GM12878 (cell line): ENCODE results near the gene SCAP. TPM values are rescaled to one million over a fixed set of nuclear protein-coding genes. Genes with fewer than 3 reads are reported as not detected.

Experiments used
- ATAC-seq: fragments of 200-7000 bp; cut with Tn5 transposase; 3 replicates; pipeline ENCODE4 v1.9.1; 2020; ENCODE audit warnings: mild to moderate bottlenecking, moderate library complexity
- BruUV-seq: library from RNA; stranded (reverse); fragments of 400-500 nt; replicated peaks from 2 replicates; lab custom pipeline; 2021; lab: Mats Ljungman, UMichigan
- CTCF ChIA-PET: fragments of 300-600 bp; sonication (Branson Sonifier 250); formaldehyde crosslinking; extraction: SDS; loops from one replicate; lab custom pipeline; 2021; ENCODE audit warnings: inconsistent platforms; lab: Yijun Ruan, JAX
- POLR2A ChIA-PET: fragments of 350-600 bp; formaldehyde crosslinking; extraction: SDS; loops from one replicate; lab custom pipeline; 2021; ENCODE audit warnings: inconsistent platforms; lab: Charles Lee
- RAD21 ChIA-PET: fragments of 300-600 bp; sonication (Branson Sonifier 250); formaldehyde crosslinking; loops from one replicate; lab custom pipeline; 2023; ENCODE audit warnings: antibody characterized with exemption; ENCODE audit not compliant: unreplicated experiment; lab: Charles Lee
- SMC1A ChIA-PET: fragments of 300-600 bp; sonication (Branson Sonifier 250); formaldehyde crosslinking; loops from one replicate; lab custom pipeline; 2023; ENCODE audit not compliant: unreplicated experiment, uncharacterized antibody; lab: Charles Lee
- DNase-seq: peaks from one replicate; pipeline ENCODE4 v3.0.0-alpha.2; 2011; ENCODE audit warnings: low read depth, low spot score
- FAIRE-seq: peaks from 3 replicates; lab custom pipeline; 2011; peaks lifted over from hg19 to GRCh38; lab: Jason Lieb, UNC
- H2AFZ ChIP-seq: 2 replicates; pipeline ENCODE4 v1.6.0; 2011; ENCODE audit warnings: low read depth, low read length, control low read depth; ENCODE audit not compliant: control insufficient read depth
- H3K27ac ChIP-seq: 2 replicates; pipeline ENCODE4 v1.5.1; 2011; ENCODE audit warnings: control low read depth; ENCODE audit not compliant: control insufficient read depth, insufficient read depth
- H3K27me3 ChIP-seq, 2 experiments: replicated peaks in 1 of 2; 2 replicates each; pipeline versions ENCODE4 v1.6.0 to v1.6.1; 2011; ENCODE audit warnings: low read length in 1 of 2; ENCODE audit not compliant: control insufficient read depth in 2 of 2, insufficient read depth in 2 of 2
- H3K36me3 ChIP-seq, 2 experiments: 2 replicates each; pipeline ENCODE4 v1.5.1; 2011; ENCODE audit warnings: low read length in 1 of 2; ENCODE audit not compliant: control insufficient read depth in 2 of 2, insufficient read depth in 2 of 2
- H3K4me1 ChIP-seq: 2 replicates; pipeline ENCODE4 v1.6.1; 2011; ENCODE audit warnings: mild to moderate bottlenecking, low read length, moderate library complexity, mixed read lengths; ENCODE audit not compliant: control insufficient read depth, insufficient read depth
- H3K4me2 ChIP-seq: 2 replicates; pipeline ENCODE4 v1.6.0; 2011; ENCODE audit warnings: control low read depth; ENCODE audit not compliant: control insufficient read depth, insufficient read depth
- H3K4me3 ChIP-seq: fragments of 200-600 bp; sonication (generic); 2 replicates; pipeline ENCODE4 v1.5.1; 2016
- H3K79me2 ChIP-seq: 2 replicates; pipeline ENCODE4 v1.6.0; 2011; ENCODE audit warnings: low read length; ENCODE audit not compliant: control insufficient read depth, insufficient read depth
- H3K9ac ChIP-seq: 2 replicates; pipeline ENCODE4 v1.8.0; 2011; ENCODE audit warnings: low read length, control low read depth, mixed read lengths; ENCODE audit not compliant: control insufficient read depth, insufficient read depth
- H3K9me3 ChIP-seq: replicated peaks from 3 replicates; pipeline ENCODE4 v1.5.1; 2011; ENCODE audit warnings: mild to moderate bottlenecking, low read length; ENCODE audit not compliant: control insufficient read depth, insufficient read depth
- H4K20me1 ChIP-seq: 2 replicates; pipeline ENCODE4 v1.6.0; 2011; ENCODE audit not compliant: control insufficient read depth, insufficient read depth
- CREB1 ChIP-seq: IDR thresholded peaks from 2 replicates; pipeline ENCODE4 v1.6.1; 2012; ENCODE audit warnings: low read depth, mild to moderate bottlenecking, inconsistent platforms
- HDGF ChIP-seq: fragments of 450-650 bp; IDR thresholded peaks from 2 replicates; pipeline ENCODE4 v1.6.1; 2016; ENCODE audit warnings: antibody characterized with exemption
- POLR2A ChIP-seq: IDR thresholded peaks from 2 replicates; pipeline ENCODE4 v1.6.1; 2011; ENCODE audit warnings: low read depth, mild to moderate bottlenecking, low read length
- POLR2AphosphoS2 ChIP-seq: IDR thresholded peaks from 2 replicates; pipeline ENCODE4 v1.6.1; 2011; ENCODE audit warnings: low read depth, mild to moderate bottlenecking, low read length, improper control_type of control experiment, moderate library complexity
- POLR2AphosphoS5 ChIP-seq: IDR thresholded peaks from 2 replicates; pipeline ENCODE4 v1.6.1; 2011; ENCODE audit warnings: mild to moderate bottlenecking, low read length, inconsistent platforms
- SMARCA5 ChIP-seq: fragments of 450-650 bp; IDR thresholded peaks from 2 replicates; pipeline ENCODE4 v1.6.1; 2017; ENCODE audit warnings: mild to moderate bottlenecking
- USF1 ChIP-seq: IDR thresholded peaks from 2 replicates; pipeline ENCODE4 v1.6.1; 2011; ENCODE audit warnings: borderline replicate concordance, low read depth, mild to moderate bottlenecking, moderate library complexity, mixed read lengths, low read length; ENCODE audit not compliant: insufficient read depth; ENCODE audit errors: extremely low read length
- ZNF384 ChIP-seq: IDR thresholded peaks from 2 replicates; pipeline ENCODE4 v1.6.1; 2012; ENCODE audit warnings: low read depth, mild to moderate bottlenecking, low read length, improper control_type of control experiment, borderline replicate concordance
- WGBS: methylation state at CpG from one replicate; pipeline ENCODE4 v1.1.6; 2016; ENCODE audit warnings: low lambda C conversion rate; ENCODE audit not compliant: insufficient replicate concordance, insufficient coverage; ENCODE audit errors: missing lambda C conversion rate; 5-methylcytosine and 5-hydroxymethylcytosine counted together
- in situ Hi-C: fragments of 300-500 bp; cut with MboI; formaldehyde crosslinking; loops from 9 replicates; pipeline ENCODE4 v1.14.3; 2018; ENCODE audit warnings: mixed read lengths
- intact Hi-C: fragments of 100-400 bp; cut with micrococcal nuclease; formaldehyde crosslinking; loops from one replicate; pipeline ENCODE4 v1.14.2; 2022; ENCODE audit not compliant: unreplicated experiment
- polyA plus RNA-seq, 11 experiments: library from polyadenylated mRNA; depleted of rRNA in 4 of 11; unstranded in 6 of 11; stranded (reverse) in 5 of 11; fragments of >200 nt; fragmentation: Nextera tagmentation in 4 of 11; fragmentation: Illumina TruSeq in 1 of 11; extraction: Ambion mirVana in 4 of 11; extraction: Trizol in 1 of 11; gene quantifications; 1 replicate in 1 of 11; 2 replicates in 10 of 11; pipeline versions ENCODE4 v1.2.1 to v1.2.3, GENCODE V29; 2011 to 2016; ENCODE audit warnings: inconsistent platforms in 2 of 11, missing spikeins in 2 of 11, low read depth in 1 of 11
- total RNA-seq, 4 experiments: library from RNA; depleted of rRNA in 3 of 4; stranded (reverse); fragments of >200 nt in 3 of 4; fragmentation: Illumina TruSeq in 1 of 4; extraction: Trizol in 1 of 4; gene quantifications; 2 replicates each; pipeline versions ENCODE4 v1.2.1 to v1.2.3, GENCODE V29; 2013 to 2021

Gene SCAP
- total and polyA plus RNA-seq, 10 of the 15 experiments (the other 5 are each of a cell fraction or from before 2014, with no cell fraction given) = 1.5 to 64.1 (median 27.9) TPM

- H3K4me3 ChIP-seq = no peak overlapping the region
- H3K27ac ChIP-seq = no peak overlapping the region
- H3K9ac ChIP-seq = no peak overlapping the region
- H3K4me2 ChIP-seq = no peak overlapping the region
- no peak for ATAC-seq
- no peaks in the 10 kb centered on the region for H3K27me3 ChIP-seq
- peaks cover 19 to 66% of the 10 kb centered on the region in 2 experiments for H3K36me3 ChIP-seq
- 95% methylated on average over 24 of the region's 24 CpGs for WGBS
- no peaks in the 10 kb centered on the region; the same call in 1 of the 2 replicates for H4K20me1 ChIP-seq
- no peaks in the 10 kb centered on the region for H3K79me2 ChIP-seq
- DNase-seq = no peak
- TF ChIP-seq POLR2AphosphoS2 = no peak; the same call in 1 of the 2 replicates
- peak; percentile 24; the same call in 1 of the 2 replicates for TF ChIP-seq POLR2A
- TF ChIP-seq, all 136 proteins: peak for 1
- Histone ChIP-seq H3K4me1 (no peaks in the 10 kb centered on the region), H3K9me3 (no peaks in the 10 kb centered on the region), H2AFZ (no peak overlapping the region)
- BruUV-seq = TSS peak; percentile 30
- in situ Hi-C loops (no loop called here), intact Hi-C loops (no loop called here)
- FAIRE-seq = no peak
- ChIA-PET CTCF (interaction anchor here (2.3 kb wide), 1 partner anchor 10 kb away, joined by 7 read pairs; no protein-coding TSS in a partner anchor), SMC1A (no interaction called here), RAD21 (no interaction called here), POLR2A (no interaction called here)
Measured at GRCh38 chr3:47411696-47412452, 63.9 kb downstream of the SCAP start.

GRCh38 chr3:47410801-47411646, 64.7 kb downstream of the SCAP start:
- ChIA-PET RAD21 (no interaction called here), POLR2A (no interaction called here), CTCF (no interaction called here), SMC1A (no interaction called here)
- no peak for TF ChIP-seq CREB1
- no peak for TF ChIP-seq SMARCA5
- no peak for TF ChIP-seq USF1
- TF ChIP-seq POLR2AphosphoS5 = 0 out of 2 replicates have a peak, but pooled peaks have one; percentile 19
- no peak for TF ChIP-seq HDGF
- no peak for TF ChIP-seq ZNF384
- DNase-seq = no peak
- Histone ChIP-seq H3K9me3 (no peaks in the 10 kb centered on the region), H3K36me3 (peaks cover 20 to 69% of the 10 kb centered on the region in 2 experiments), H3K4me3 (no peak overlapping the region), H3K9ac (no peak overlapping the region), H2AFZ (no peak overlapping the region), H4K20me1 (no peaks in the 10 kb centered on the region; the same call in 1 of the 2 replicates), H3K79me2 (no peaks in the 10 kb centered on the region), H3K4me1 (no peaks in the 10 kb centered on the region), H3K27ac (no peak overlapping the region), H3K27me3 (no peaks in the 10 kb centered on the region), H3K4me2 (no peak overlapping the region)
- FAIRE-seq = no peak
- ATAC-seq = no peak
- no TSS peak for BruUV-seq
- intact Hi-C loops (no loop called here), in situ Hi-C loops (no loop called here)
- 91% methylated on average over 25 of the region's 30 CpGs for WGBS
